GM18511 (cell line): ENCODE measurements around the gene BCL2L1.

ENCODE experiments used
- ATAC-seq: cut with Tn5 transposase; IDR thresholded peaks from one replicate; pipeline ENCODE4 v1.9.1; 2021; ENCODE audit warnings: mild to moderate bottlenecking, moderate library complexity; ENCODE audit not compliant: unreplicated experiment

The BCL2L1 gene

GRCh38 chr20:31694842-31695593 is 27.6 kb downstream of the BCL2L1 start:
- ATAC-seq = no peak

- ATAC-seq = no peak
Observed at GRCh38 chr20:31693987-31694661, 28.5 kb downstream of the BCL2L1 start.

GRCh38 chr20:31693402-31693801 is 29.3 kb downstream of the BCL2L1 start:
- no peak for ATAC-seq

GRCh38 chr20:31691646-31692275 is 30.9 kb downstream of the BCL2L1 start:
- peak; percentile 76 for ATAC-seq

- no peak for ATAC-seq
Observed at GRCh38 chr20:31690124-31690666, 32.5 kb downstream of the BCL2L1 start.

DNA sequence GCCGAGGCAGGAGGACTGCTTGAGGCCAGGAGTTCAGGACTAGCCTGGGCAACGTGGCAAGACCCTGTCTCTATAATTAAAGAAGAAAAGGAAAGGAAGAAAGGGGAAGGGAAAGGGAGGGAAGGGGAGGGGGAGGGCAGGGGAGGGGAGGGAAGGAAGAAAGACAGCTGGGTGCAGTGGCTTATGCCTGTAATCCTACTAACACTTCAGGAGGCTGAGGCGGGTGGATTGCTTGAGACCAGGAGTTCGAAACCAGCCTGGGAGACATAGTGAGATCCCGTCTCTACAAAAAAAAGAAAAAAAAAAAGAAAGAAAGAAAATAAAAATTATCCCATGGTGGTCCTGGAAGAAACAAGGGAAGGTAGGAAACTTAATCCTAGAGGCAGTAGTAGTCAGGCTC is 33.5 kb downstream of the BCL2L1 start:
- no peak for ATAC-seq

DNA sequence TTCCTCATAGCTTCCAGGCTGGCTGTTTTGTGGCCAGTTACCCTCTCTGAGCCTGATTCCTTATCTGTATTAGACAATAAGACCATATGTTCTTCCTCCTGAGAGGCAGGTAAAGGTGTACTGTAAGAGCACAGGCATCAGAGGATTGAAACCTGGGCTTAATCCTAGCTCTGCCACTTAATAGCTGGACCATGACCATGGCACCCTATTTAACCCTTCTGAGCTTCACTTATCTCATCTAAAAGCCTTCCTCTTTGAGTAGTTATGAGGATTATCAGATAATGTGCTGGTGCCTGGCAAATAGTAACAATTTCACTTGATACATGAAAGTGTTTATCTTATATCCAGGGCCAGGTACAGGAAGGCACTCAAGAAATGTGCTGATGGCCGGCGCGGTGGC is 34.9 kb downstream of the BCL2L1 start:
- ATAC-seq = no peak

DNA sequence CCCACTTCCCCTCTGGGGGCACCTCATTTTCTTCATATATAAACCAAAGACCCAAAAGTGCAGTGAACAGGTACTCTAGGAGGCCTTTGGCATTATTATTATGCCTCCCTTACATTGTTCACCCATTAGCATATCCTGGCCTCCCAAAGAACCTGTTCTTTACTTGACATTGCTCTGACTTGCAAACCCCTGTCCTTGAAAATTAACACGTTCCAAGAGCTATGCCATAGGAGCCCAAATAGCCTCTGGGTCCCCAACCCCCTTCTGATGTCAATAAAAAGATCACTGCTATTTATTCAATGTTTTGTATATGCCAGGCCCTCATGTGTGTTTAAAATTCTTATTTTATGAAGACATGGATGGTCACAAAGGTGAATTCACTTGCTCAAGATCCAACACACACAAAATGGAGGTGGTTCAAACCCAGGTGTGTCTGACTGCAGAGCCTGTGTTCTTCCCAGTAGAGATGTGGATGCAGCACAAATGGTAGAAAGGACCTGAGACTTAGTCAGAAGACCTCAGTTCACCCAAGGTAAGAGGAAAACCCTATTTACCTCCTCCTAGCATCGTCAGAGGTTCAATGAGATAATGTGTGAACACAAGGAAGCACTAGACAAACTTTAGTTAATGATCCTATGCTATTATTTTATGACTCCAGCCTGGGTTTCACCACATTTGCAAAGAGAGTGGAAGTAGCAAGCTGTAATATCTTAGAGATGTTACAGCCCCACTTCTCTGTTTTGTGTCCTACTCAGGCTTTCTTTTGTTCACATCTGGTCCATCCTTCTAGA is 36.6 kb downstream of the BCL2L1 start:
- ATAC-seq = no peak

- ATAC-seq = peak; percentile 58
Observed at GRCh38 chr20:31684153-31685015, 38.3 kb downstream of the BCL2L1 start.

DNA sequence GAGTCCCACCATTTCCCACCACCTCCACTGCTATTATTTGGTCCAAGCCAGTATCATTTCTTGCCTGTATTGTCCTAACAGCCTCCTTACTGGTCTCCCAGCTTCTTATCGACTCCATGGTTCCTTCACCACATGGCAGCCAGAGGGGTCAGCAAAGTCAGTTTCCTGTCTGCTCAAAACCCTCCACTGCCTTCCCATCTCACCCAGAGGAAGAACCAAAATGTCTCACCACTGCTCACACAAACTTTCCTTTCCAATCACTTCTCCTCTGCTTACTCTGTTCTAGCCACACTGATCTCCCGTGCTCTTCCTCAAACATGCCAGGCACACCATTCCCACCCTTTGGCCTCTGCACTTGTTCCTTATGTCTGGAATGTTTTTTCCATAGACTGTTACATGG is 39.7 kb downstream of the BCL2L1 start:
- ATAC-seq = no peak

DNA sequence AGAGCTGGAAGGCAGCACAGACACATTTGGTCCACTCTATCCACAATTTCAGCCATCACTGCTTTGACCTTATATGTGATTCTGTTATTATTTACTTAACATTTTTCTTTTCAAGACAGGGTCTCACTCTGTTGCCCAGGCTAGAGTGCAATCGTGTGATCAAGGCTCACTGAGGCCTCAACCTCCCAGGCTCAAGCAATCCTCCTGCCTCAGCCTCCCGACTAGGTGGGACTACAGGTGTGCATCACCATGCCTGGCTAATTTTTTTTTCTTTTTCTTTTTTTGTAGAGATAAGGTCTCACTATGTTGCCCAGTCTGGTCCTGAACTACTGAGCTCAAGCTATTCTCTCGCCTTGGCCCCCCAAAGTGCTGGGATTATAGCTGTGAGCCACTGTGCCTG is 40.3 kb downstream of the BCL2L1 start:
- ATAC-seq = no peak

- no peak for ATAC-seq
Observed at GRCh38 chr20:31681769-31682168, 40.9 kb downstream of the BCL2L1 start.

- no peak for ATAC-seq
Observed at GRCh38 chr20:31681128-31681727, 41.4 kb downstream of the BCL2L1 start.

- ATAC-seq = no peak
Observed at GRCh38 chr20:31680286-31681127, 42.2 kb downstream of the BCL2L1 start.

DNA sequence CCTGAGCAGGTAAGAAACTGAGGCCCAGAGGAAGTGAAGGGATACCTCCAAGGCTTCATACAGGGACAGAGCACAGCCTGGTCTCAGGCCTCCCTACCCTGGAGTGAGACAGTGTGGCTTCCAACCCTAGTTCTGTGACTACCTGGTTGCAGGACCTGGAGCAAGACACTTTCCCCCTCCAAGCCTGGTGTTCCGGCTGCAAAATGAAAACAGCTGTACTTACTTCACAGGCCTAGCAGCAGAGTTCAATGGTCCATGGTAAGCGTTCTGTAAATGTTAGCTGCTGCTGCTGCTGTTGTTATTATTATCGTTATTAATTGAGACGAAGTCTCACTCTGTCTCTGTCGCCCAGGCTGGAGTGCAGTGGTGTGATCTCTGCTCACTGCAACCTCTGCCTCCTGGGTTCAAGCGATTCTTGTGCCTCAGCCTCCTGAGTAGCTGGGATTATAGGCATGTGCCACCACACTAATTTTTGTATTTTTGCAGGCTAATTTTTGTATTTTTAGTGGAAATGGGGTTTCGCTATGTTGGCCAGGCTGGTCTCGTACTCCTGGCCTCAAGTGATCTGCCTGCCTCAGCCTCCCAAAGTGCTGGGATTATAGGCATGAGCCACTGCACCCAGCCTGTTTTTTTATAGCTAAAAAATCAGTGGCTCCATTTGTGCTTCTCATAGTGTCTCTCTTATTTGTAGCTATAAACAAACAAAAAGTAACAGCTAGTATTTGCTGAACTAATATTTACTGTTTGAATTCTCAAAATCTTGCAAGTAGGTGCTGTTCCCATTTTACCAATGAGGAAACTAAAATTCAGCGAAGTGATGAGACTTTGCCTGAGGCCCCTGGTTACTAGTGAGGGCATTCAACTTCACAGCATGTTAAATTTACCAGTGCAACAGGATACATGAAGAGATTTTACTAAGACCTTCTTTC is 43.0 kb downstream of the BCL2L1 start:
- no peak for ATAC-seq

DNA sequence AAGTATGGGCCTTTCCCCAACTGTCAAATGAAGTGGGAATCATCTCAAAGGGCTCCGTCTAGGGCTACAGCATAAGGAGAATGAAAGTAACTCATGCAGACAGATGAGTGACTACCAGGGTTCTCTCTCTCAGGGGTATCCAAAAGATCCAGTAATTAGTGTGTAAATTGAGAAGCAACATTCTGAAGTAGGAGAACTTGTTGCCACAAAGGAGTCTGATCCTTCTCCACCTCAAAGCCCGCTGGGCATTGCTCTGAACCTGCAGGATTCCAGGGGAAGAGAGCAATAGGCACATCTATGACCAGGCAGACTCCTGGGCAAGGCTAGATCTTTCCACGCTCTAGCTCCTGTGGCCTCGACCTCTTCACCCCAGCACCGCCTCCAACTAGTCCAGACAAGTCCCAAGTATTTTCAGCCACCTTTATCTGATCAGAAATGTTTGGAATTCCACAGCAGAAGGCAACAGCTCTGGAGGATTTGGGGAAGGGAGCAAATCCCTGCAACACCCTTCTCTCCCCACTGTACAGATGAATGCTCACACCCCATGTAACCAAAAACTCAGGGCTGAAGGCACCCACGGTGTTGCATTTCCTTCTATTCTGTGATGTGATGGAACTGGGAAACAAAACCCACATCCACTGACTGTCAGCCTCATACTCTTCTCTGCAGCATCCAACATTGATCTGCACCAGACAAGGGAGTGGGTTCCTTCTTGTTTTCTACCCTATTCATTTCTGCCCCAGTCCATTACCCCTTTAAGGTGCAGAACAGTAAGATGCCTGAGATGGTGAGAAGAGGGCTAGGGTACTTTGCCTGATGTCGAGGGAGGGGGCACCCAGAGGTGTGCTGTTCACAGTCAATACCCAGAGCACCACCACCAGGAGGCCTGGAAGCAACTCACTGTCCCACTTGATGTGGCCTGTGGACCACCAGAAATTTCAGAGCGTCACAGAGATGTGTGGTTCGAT is 44.0 kb downstream of the BCL2L1 start:
- no peak for ATAC-seq
